ENCODE results near the gene FXR2. TPM values are rescaled to one million over a fixed set of nuclear protein-coding genes. Genes with fewer than 3 reads are reported as not detected.

The FXR2 gene
- total and polyA plus RNA-seq, 2 donors from 2014 or later, result 29.3 to 59.2 TPM

DNA sequence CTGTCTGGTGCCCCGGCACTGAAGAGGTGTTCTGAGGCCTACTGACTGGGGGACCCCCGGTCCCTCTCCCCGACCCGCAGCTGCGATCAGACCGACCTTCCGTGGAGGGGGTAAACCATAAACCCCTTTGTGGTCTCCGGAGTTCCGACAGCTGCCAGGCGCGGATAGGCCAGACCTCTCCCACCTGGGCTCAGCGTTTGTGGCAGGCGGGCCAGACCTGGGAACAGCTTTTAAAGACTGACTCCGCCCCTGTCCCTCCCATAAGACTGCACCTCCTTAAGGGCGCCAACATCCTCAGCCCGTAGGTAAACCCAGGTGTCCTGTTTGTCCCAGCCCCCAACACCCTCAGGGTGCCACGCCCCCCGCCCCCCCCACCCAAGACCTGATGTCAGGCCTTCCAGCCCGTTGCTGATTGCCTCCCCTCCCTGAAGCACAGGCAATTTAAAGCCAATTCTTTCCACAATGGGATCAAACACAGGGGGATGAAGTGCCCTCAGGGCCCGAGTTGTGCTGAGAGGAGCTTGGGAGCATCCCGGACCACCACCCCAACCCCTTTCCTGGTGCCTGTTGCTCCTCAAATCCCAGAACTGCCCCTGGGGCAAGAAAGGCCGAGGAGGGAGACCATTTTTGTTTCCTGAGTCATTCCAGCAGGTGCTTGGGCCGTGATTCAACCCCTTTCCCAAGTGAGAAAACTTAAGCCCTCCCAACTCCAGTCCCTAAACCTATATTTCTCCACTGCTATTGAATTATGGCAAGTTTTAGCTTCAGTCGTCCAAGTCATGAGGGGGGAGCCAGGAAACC lies 24.6 kb downstream of the FXR2 start, which contains the start of gene SOX15:
SOX15 (minus strand) TSS at position 204 of the 801 bp plus-strand sequence. CDS start 418 bp downstream, outside the sequence.
- H3K36me3 ChIP-seq (ENCODE audit: control insufficient read depth in 2 of 3, insufficient read depth in 3 of 3, low read length in 3 of 3), result peaks cover 12 to 48% (median 37%) of the 10 kb centered on the region in 3 donors
- no peaks in the 10 kb centered on the region for H3K9me3 ChIP-seq (ENCODE audit: control insufficient read depth in 2 of 3, insufficient read depth in 1 of 3, low read length in 3 of 3)
- intact Hi-C loops (cut with DNase I), result no loop called here
- H3K27me3 ChIP-seq (ENCODE audit: control insufficient read depth, insufficient read depth, low read length), result no peaks in the 10 kb centered on the region
- H3K9ac ChIP-seq (ENCODE audit: low read length in 3 of 3), result peak within 1 kb of the TSS in 2 of 3 donors; percentile 32 to 40
- TF ChIP-seq CTCF (IDR thresholded peaks at IDR 0.05; ENCODE audit: borderline replicate concordance, extremely low read depth, insufficient read depth), result no peak
- peak within 1 kb of the TSS in 1 of 3 donors; percentile 37 for H3K4me3 ChIP-seq (ENCODE audit: low read length in 3 of 3)
- no peak within 1 kb of the TSS for H3K27ac ChIP-seq (ENCODE audit: low read depth in 2 of 2, low read length in 2 of 2)
- H3K4me1 ChIP-seq (ENCODE audit: control insufficient read depth in 2 of 3, insufficient read depth in 2 of 3, low read depth in 1 of 3, low read length in 3 of 3), result peaks cover 0 to 7% (median 7%) of the 10 kb centered on the region in 3 donors
- no peak for FAIRE-seq
- DNase-seq, result peak in 2 of 5 donors; percentile 75 to 81

DNA sequence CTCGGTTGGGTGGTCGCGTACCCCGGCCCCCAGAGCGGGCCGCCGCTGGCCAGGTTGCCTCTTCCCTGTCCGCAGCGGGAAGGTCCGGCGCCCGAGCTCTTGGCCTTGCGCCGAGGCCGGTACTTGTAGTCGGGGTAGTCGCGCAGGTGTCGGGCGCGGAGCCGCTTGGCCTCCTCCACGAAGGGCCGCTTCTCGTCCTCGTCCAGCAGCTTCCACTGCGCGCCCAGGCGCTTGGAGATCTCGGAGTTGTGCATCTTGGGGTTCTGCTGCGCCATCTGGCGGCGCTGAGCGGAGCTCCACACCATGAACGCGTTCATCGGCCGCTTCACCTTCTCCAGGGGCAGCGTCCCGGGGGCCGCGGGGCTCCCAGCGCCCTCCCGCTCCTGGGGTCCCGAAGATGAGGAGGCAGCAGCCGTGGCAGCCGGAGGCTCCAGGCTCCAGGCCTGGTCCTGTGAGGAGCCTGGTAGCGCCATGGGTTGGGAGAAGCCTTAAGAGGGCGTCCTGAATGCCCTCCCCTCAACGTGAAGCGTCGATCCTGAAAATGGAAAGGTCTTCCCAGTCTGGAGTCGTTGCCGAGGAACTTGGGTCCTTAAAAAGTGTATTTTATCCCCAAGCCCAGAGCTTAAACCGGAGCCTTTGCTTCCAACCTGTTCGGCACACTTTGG lies 25.4 kb downstream of the FXR2 start:
- peak overlapping the region in 1 of 3 donors; percentile 37 for H3K4me3 ChIP-seq (ENCODE audit: low read length in 3 of 3)
- H3K27me3 ChIP-seq (ENCODE audit: control insufficient read depth, insufficient read depth, low read length), result no peaks in the 10 kb centered on the region
- FAIRE-seq (no peak), DNase-seq (peak; percentile 88 to 95 (median 91))
- no peaks in the 10 kb centered on the region for H3K9me3 ChIP-seq (ENCODE audit: control insufficient read depth in 2 of 3, insufficient read depth in 1 of 3, low read length in 3 of 3)
- intact Hi-C loops (cut with DNase I), result no loop called here
- TF ChIP-seq CTCF (IDR thresholded peaks at IDR 0.05; ENCODE audit: borderline replicate concordance, extremely low read depth, insufficient read depth), result peak; percentile 89
- H3K9ac ChIP-seq (ENCODE audit: low read length in 3 of 3), result peak overlapping the region in 2 of 3 donors; percentile 32 to 40
- no peak overlapping the region for H3K27ac ChIP-seq (ENCODE audit: low read depth in 2 of 2, low read length in 2 of 2)
- H3K36me3 ChIP-seq (ENCODE audit: control insufficient read depth in 2 of 3, insufficient read depth in 3 of 3, low read length in 3 of 3), result peaks cover 10 to 44% (median 33%) of the 10 kb centered on the region in 3 donors
- peaks cover 0 to 11% (median 10%) of the 10 kb centered on the region in 3 donors for H3K4me1 ChIP-seq (ENCODE audit: control insufficient read depth in 2 of 3, insufficient read depth in 2 of 3, low read depth in 1 of 3, low read length in 3 of 3)

DNA sequence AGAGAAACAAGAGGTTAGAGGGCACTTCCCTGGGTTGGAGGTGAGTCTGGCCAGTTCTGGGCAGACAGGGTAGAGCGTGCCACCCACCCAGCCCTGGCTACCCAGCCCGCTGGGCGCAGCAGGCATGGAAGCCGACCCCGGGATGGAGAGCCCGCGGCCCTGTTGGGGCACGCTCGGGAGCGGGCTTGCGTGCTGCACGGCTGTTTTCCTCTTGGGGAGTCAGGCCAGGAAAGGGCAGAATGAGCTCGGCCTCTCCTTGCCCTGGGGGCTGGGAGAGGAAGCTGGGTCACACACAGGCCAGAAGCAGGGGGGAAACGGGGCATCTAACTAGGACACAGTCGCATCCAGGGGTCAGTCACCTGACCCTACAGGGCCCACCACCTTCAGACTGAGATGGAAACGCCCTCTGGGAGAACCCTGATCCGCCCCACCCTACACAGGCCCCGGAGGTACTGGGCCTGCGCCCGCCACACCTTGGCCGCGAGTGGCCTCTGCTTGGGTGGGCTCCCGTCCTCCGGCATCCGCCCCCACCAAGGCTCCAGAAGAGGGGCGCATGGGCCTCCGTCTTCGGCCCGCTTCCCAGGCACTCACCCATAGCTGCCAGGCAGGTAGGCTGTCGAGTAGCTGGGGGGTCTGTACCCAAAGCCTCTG lies 26.0 kb downstream of the FXR2 start:
- Histone ChIP-seq H3K9me3 (ENCODE audit: control insufficient read depth in 2 of 3, insufficient read depth in 1 of 3, low read length in 3 of 3) (no peaks in the 10 kb centered on the region), H3K9ac (ENCODE audit: low read length in 3 of 3) (peak overlapping the region in 2 of 3 donors; percentile 32 to 40), H3K4me3 (ENCODE audit: low read length in 3 of 3) (peak overlapping the region in 1 of 3 donors; percentile 37), H3K27me3 (ENCODE audit: control insufficient read depth, insufficient read depth, low read length) (no peaks in the 10 kb centered on the region), H3K27ac (ENCODE audit: low read depth in 2 of 2, low read length in 2 of 2) (no peak overlapping the region), H3K36me3 (ENCODE audit: control insufficient read depth in 2 of 3, insufficient read depth in 3 of 3, low read length in 3 of 3) (peaks cover 3 to 37% (median 28%) of the 10 kb centered on the region in 3 donors), H3K4me1 (ENCODE audit: control insufficient read depth in 2 of 3, insufficient read depth in 2 of 3, low read depth in 1 of 3, low read length in 3 of 3) (peaks cover 0 to 14% (median 10%) of the 10 kb centered on the region in 3 donors)
- no peak for TF ChIP-seq CTCF (IDR thresholded peaks at IDR 0.05; ENCODE audit: borderline replicate concordance, extremely low read depth, insufficient read depth)
- DNase-seq, result peak in 1 of 5 donors; percentile 61
- intact Hi-C loops (cut with DNase I), result no loop called here
- FAIRE-seq, result no peak

All from kidney (tissue), 14 donors.